Activated naive CD8-positive, alpha-beta T cell (primary cell): Measurements from ENCODE around the gene MTHFSD.

ENCODE experiments used
- H3K27ac Mint-ChIP-seq: one replicate; pipeline ENCODE4 v1.8.0; 2021; ENCODE audit warnings: mixed read lengths
- H3K27me3 Mint-ChIP-seq: one replicate; pipeline ENCODE4 v1.8.0; 2021; ENCODE audit warnings: mixed read lengths
- H3K36me3 Mint-ChIP-seq: one replicate; pipeline ENCODE4 v1.8.0; 2021; ENCODE audit warnings: mixed read lengths
- H3K4me1 Mint-ChIP-seq: one replicate; pipeline ENCODE4 v1.8.0; 2021; ENCODE audit warnings: low read depth, mixed read lengths
- H3K4me3 Mint-ChIP-seq: one replicate; pipeline ENCODE4 v1.8.0; 2021; ENCODE audit warnings: mild to moderate bottlenecking, mixed read lengths
- H3K9me3 Mint-ChIP-seq: one replicate; pipeline ENCODE4 v1.8.0; 2021; ENCODE audit warnings: low read depth, mixed read lengths

MTHFSD gene

GRCh38 chr16:86534779-86535615 is 20.0 kb downstream of the MTHFSD start:
- no peak overlapping the region for H3K4me3 Mint-ChIP-seq
- no peaks in the 10 kb centered on the region for H3K4me1 Mint-ChIP-seq
- H3K9me3 Mint-ChIP-seq = no peaks in the 10 kb centered on the region
- peaks cover 3% of the 10 kb centered on the region for H3K36me3 Mint-ChIP-seq
- H3K27ac Mint-ChIP-seq = no peak overlapping the region
- H3K27me3 Mint-ChIP-seq = no peaks in the 10 kb centered on the region

- H3K4me1 Mint-ChIP-seq = no peaks in the 10 kb centered on the region
- H3K27me3 Mint-ChIP-seq = no peaks in the 10 kb centered on the region
- no peak overlapping the region for H3K4me3 Mint-ChIP-seq
- no peaks in the 10 kb centered on the region for H3K9me3 Mint-ChIP-seq
- H3K27ac Mint-ChIP-seq = no peak overlapping the region
- H3K36me3 Mint-ChIP-seq = peaks cover 5% of the 10 kb centered on the region
Observed at GRCh38 chr16:86533767-86534351, 21.2 kb downstream of the MTHFSD start.

GRCh38 chr16:86533076-86533475 is 22.0 kb downstream of the MTHFSD start:
- Mint-ChIP-seq H3K4me3 (no peak overlapping the region), H3K27me3 (no peaks in the 10 kb centered on the region), H3K27ac (no peak overlapping the region), H3K9me3 (no peaks in the 10 kb centered on the region), H3K4me1 (no peaks in the 10 kb centered on the region), H3K36me3 (peaks cover 5% of the 10 kb centered on the region)

GRCh38 chr16:86532526-86532815 is 22.6 kb downstream of the MTHFSD start:
- H3K9me3 Mint-ChIP-seq = no peaks in the 10 kb centered on the region
- H3K36me3 Mint-ChIP-seq = peaks cover 5% of the 10 kb centered on the region
- H3K4me3 Mint-ChIP-seq = no peak overlapping the region
- H3K4me1 Mint-ChIP-seq = no peaks in the 10 kb centered on the region
- no peaks in the 10 kb centered on the region for H3K27me3 Mint-ChIP-seq
- H3K27ac Mint-ChIP-seq = no peak overlapping the region

GRCh38 chr16:86531641-86532525 is 23.2 kb downstream of the MTHFSD start:
- no peaks in the 10 kb centered on the region for H3K27me3 Mint-ChIP-seq
- no peaks in the 10 kb centered on the region for H3K4me1 Mint-ChIP-seq
- no peaks in the 10 kb centered on the region for H3K9me3 Mint-ChIP-seq
- no peak overlapping the region for H3K27ac Mint-ChIP-seq
- peaks cover 2% of the 10 kb centered on the region for H3K36me3 Mint-ChIP-seq
- no peak overlapping the region for H3K4me3 Mint-ChIP-seq

- Mint-ChIP-seq H3K27me3 (no peaks in the 10 kb centered on the region), H3K4me3 (no peak overlapping the region), H3K9me3 (no peaks in the 10 kb centered on the region), H3K4me1 (no peaks in the 10 kb centered on the region), H3K36me3 (peaks cover 2% of the 10 kb centered on the region), H3K27ac (no peak overlapping the region)
Observed at GRCh38 chr16:86531191-86531545, 23.9 kb downstream of the MTHFSD start.

GRCh38 chr16:86530251-86531190 is 24.5 kb downstream of the MTHFSD start:
- H3K4me1 Mint-ChIP-seq = no peaks in the 10 kb centered on the region
- no peaks in the 10 kb centered on the region for H3K9me3 Mint-ChIP-seq
- peaks cover 2% of the 10 kb centered on the region for H3K36me3 Mint-ChIP-seq
- H3K27ac Mint-ChIP-seq = no peak overlapping the region
- no peaks in the 10 kb centered on the region for H3K27me3 Mint-ChIP-seq
- no peak overlapping the region for H3K4me3 Mint-ChIP-seq

GRCh38 chr16:86529160-86529559 is 25.9 kb downstream of the MTHFSD start:
- no peak overlapping the region for H3K4me3 Mint-ChIP-seq
- H3K27ac Mint-ChIP-seq = no peak overlapping the region
- no peaks in the 10 kb centered on the region for H3K9me3 Mint-ChIP-seq
- no peaks in the 10 kb centered on the region for H3K27me3 Mint-ChIP-seq
- peaks cover 2% of the 10 kb centered on the region for H3K36me3 Mint-ChIP-seq
- no peaks in the 10 kb centered on the region for H3K4me1 Mint-ChIP-seq

- H3K27ac Mint-ChIP-seq = no peak overlapping the region
- H3K36me3 Mint-ChIP-seq = peaks cover 2% of the 10 kb centered on the region
- H3K4me3 Mint-ChIP-seq = no peak overlapping the region
- no peaks in the 10 kb centered on the region for H3K4me1 Mint-ChIP-seq
- no peaks in the 10 kb centered on the region for H3K9me3 Mint-ChIP-seq
- no peaks in the 10 kb centered on the region for H3K27me3 Mint-ChIP-seq
Observed at GRCh38 chr16:86528061-86528929, 26.7 kb downstream of the MTHFSD start.

- Mint-ChIP-seq H3K27me3 (no peaks in the 10 kb centered on the region), H3K9me3 (no peaks in the 10 kb centered on the region)
Observed at GRCh38 chr16:86527366-86527765, 27.7 kb downstream of the MTHFSD start.

GRCh38 chr16:86525696-86526095 is 29.3 kb downstream of the MTHFSD start:
- peaks cover 2% of the 10 kb centered on the region for H3K36me3 Mint-ChIP-seq
- no peak overlapping the region for H3K4me3 Mint-ChIP-seq
- H3K4me1 Mint-ChIP-seq = no peaks in the 10 kb centered on the region
- H3K9me3 Mint-ChIP-seq = no peaks in the 10 kb centered on the region
- H3K27me3 Mint-ChIP-seq = peaks cover 4% of the 10 kb centered on the region
- H3K27ac Mint-ChIP-seq = no peak overlapping the region

More at GRCh38 chr16:86527366-86527765, 27.7 kb downstream of the MTHFSD start:
- Mint-ChIP-seq H3K4me3 (no peak overlapping the region), H3K4me1 (no peaks in the 10 kb centered on the region), H3K27ac (no peak overlapping the region), H3K36me3 (peaks cover 2% of the 10 kb centered on the region)

- H3K9me3 Mint-ChIP-seq = no peaks in the 10 kb centered on the region
- peaks cover 4% of the 10 kb centered on the region for H3K4me1 Mint-ChIP-seq
- no peaks in the 10 kb centered on the region for H3K36me3 Mint-ChIP-seq
- no peak overlapping the region for H3K27ac Mint-ChIP-seq
- H3K4me3 Mint-ChIP-seq = no peak overlapping the region
- peaks cover 9% of the 10 kb centered on the region for H3K27me3 Mint-ChIP-seq
Observed at GRCh38 chr16:86524029-86524428, 31.0 kb downstream of the MTHFSD start.

- H3K9me3 Mint-ChIP-seq = no peaks in the 10 kb centered on the region
Observed at GRCh38 chr16:86523166-86523740, 31.8 kb downstream of the MTHFSD start.

More at GRCh38 chr16:86523166-86523740, 31.8 kb downstream of the MTHFSD start:
- Mint-ChIP-seq H3K27me3 (peaks cover 13% of the 10 kb centered on the region), H3K4me3 (no peak overlapping the region), H3K4me1 (peaks cover 5% of the 10 kb centered on the region), H3K36me3 (no peaks in the 10 kb centered on the region), H3K27ac (no peak overlapping the region)
